HG03432 (cell line): ENCODE data around the gene NEDD4L.
"Not testable (repeated sequence)": the region's sequence is repeated elsewhere in the genome, so short reads cannot be mapped to it uniquely, and the experiment has no call there.

ENCODE experiments used
- ATAC-seq: cut with Tn5 transposase; IDR thresholded peaks from one replicate; pipeline ENCODE4 v1.9.1; 2021; ENCODE audit warnings: mild to moderate bottlenecking, moderate library complexity; ENCODE audit not compliant: unreplicated experiment

Gene NEDD4L

DNA sequence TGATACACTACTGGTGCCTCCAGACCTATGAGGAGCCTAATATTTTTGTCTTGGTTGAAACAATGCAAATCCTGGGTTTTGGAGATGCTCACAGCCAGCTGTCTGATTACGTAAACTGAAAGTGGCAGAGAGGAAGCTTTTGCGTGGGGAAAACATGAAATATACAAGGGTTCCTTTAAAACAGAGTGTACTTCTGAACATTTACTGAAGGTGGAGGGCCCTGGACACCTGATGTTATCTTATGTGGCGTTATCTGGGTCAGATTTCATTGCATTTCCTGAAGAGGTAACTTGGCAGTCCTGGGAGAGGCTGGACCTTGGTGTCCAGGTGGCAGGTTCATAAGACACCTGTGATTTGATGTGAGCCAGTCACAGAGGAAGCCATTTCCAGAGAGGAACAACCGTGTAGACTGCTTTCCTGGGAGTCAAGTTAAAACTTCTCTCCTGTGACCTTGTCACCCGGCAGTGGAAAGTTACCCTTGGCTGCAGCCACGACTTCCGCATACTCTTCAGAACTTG is 105.0 kb downstream of the NEDD4L start:
- peak; percentile 80 for ATAC-seq

DNA sequence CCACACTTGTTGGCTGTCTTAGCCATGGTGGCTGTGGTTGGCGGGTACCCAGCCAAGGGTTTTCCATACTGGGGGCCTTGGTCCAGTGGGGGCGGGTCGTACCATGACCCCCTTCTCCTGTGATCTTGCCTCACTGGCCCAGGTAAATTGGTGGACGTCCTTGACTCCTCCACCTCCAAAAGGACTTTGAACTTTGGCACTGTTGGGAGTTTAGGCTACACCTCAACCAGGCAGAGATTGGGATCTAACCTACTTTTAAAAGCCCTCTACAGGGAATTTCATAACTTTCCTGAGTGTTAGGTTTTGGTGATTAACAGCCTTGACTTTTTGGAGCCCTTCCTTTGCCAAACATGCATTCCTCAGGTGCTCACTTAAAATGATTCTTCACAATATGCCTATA is 106.7 kb downstream of the NEDD4L start:
- no peak for ATAC-seq

DNA sequence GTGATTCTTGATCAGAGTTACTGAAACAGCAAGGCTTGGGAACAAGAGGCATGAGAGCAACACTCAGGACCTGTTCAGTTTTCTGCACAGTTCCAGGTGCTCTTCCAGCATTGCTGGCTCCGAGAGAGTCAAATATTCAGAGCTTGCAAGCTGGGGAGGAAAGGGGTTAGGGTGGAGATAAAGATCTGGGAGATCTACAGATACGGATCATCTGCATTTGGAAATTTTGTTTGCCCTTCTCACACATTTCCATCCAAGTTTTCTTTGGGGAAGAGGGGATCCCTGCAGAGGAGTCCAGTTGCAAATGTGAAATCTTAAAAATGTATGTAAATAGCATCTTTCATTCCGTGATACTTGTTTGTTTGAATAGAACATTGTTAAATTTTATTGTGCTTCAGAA is 108.2 kb downstream of the NEDD4L start:
- no peak for ATAC-seq

DNA sequence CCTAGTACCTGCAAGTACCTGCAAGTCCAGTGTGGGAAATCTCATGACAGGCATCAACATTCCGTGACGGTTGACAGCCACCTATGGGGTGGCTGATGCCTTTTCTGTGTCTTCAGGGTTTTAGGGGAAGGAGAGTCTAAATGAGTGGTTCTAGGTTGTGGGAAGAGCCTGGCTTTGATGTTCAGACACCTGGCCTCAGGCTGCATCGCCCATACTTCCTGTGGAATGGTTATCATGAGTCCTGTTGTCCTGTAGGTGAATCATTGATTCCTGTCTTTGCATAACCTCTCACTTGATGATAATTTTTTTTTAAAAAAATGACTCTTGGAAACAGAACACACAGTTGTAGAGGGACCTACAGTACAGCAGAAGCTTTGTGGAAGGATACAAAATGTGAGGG is 108.9 kb downstream of the NEDD4L start:
- no peak for ATAC-seq

DNA sequence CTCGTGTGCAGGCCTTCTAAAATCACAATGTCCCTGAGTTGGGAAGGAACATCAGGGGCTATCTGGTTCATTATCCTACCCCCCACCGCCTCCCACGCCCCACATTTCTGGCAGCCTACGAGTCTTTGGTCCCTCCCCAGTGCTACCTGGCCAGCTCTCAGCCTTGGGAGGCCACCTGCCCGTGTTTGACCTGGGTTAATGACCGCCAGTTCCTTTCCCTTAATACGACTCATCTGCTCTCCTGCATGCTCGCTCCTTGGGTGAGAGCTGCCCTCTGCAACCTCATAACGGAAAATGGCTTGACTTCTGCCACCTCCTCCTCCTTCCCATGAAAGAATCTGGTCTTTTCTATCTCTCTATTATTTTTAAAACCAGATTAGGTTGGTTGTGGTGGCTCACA is 112.5 kb downstream of the NEDD4L start:
- no peak for ATAC-seq

DNA sequence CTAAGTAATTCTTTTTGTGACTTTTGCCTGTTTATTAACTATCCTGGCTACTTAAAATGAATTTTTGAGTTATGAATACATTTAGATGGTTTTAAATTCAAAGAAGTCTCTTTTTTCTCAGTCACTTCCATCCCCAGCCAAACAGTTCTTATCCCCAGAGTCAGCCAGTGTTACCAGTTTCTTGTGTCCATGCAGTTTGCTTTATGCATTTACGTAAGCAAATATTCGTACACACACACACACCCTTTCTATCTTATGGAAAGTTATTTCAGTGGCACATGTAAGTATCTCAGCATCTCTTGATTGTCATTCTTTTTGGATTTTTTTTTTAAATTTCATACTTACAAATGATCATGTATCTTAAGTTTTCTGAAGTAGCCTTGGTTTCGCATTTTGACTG is 113.2 kb downstream of the NEDD4L start:
- ATAC-seq = no peak

DNA sequence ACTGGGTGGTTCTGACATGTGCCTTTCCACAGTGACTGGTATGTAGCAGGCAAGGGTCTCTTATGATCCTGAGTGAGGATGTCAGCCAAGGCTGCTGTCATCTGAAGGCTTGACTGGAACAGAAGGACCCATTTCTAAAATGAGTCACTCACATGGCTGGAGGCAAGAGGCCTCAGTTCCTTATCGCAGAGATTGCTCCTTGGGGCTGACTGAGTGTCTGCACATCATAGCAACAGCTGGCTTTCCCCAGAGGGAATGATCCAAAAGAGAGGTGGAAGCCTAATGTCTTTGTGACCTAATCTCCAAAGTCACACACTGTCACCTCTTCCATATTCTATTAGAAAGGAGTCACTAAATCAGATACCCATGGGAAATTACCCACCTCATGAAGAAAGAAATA is 114.0 kb downstream of the NEDD4L start:
- no peak for ATAC-seq

DNA sequence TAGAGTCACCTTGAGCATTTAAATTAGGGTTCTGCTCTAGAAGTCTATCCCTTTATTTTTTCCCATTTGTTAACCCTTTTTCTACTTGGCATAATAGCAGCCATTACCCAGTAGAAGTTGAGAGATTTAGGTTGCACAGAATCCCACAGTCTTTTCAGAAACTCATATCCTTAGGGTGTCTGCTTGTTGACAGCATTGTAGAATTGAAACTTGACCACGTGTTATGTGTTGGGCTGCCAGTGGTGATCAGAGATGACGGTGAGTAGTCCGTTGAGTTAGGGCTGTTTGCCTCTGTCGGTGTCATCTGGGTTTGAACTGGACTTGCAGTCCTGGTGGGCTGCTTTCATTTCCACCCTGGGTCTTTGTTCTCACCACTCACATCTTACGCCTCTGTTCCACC is 114.4 kb downstream of the NEDD4L start:
- no peak for ATAC-seq

DNA sequence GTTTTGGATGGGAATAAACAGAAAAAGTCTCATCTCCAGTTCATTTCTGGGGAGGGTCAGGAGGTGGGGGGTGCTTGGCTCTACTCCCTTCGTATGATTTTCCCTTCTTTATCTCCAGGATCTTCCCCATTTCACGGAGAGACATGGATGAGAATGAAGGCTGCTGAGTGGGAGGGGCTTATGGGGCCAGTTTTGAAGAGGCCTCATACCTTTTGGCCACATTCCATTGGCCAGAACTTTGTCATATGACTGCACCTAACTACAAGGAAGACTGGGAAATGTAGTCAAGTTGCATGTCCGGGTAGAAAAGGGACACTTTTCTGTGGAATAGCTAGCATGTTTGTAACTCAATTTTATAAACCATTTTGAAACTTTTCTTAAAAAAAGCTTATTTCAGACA is 117.6 kb downstream of the NEDD4L start:
- ATAC-seq = no peak

DNA sequence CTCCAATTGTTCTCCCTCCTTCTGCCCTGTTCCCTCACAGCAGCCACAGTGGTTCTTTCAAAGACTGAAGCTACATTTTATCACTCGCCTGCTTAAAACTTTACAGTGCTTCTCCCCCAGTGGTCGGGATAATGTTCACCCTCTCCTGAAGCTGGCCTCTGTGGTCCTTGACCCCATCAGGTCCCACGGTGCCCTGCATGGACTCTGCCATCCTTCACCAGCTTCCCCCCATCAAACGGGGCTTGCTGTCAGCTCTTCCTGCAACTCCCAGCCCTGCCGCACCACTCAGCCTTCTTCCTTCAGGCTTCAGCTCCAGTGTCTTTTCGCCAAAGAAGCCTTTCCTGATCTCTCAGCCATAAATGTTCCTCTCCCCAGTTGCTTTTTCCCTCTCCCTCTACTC is 118.1 kb downstream of the NEDD4L start:
- no peak for ATAC-seq

DNA sequence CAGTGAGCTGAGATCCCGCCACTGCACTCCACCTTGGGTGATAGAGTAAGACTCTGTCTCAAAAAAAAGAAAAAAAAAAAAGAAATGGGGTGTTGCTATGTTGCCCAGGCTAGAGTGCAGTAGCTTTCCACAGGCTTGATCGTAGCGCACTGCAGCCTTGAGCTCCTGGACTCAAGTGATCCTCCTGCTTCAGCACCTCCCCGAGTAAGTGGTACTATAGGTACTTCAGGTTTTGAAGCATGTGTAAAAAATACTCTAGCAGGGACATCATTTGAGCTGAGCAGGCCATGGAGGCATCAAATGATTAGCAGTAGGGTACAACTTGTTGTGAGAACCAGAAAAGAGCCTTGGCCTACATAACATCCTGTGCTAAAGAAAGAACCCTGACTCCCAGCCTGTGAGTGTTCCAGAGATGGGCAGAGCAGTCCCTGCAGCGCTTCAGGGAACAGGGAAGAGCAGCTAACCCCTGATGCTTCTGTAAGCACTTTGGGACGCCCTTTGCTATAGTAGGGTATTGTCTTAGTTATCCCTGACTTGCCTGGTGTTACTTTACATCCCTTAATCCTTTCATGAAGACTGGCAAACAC is 119.1 kb downstream of the NEDD4L start:
- ATAC-seq = no peak

DNA sequence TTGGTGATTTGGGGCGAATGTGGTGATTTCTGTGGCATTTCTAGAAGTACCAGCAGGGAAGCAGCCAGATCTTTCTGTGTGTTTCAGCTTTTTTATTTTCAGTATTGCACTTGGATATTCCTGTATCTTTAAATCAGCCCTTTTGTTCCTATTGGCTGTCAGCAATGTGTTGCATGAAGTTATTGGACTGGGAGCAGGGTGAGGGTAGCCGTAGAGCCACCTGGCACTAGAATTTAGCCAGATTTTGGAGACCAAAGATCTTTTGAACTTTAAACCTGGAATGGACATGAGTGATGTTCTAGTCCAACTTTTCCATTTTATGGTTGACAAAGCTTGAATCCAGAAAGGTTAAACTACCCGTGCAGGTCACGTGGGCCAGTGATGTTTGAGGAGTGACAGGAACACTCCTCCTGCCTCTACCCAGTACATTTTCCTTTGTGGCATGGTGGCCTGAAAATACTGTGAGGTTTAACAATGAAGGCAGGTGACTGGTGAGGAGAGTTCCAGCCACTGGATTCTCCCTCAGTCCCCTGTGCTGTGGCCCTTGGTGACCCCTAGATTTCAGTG is 122.3 kb downstream of the NEDD4L start:
- ATAC-seq = no peak

DNA sequence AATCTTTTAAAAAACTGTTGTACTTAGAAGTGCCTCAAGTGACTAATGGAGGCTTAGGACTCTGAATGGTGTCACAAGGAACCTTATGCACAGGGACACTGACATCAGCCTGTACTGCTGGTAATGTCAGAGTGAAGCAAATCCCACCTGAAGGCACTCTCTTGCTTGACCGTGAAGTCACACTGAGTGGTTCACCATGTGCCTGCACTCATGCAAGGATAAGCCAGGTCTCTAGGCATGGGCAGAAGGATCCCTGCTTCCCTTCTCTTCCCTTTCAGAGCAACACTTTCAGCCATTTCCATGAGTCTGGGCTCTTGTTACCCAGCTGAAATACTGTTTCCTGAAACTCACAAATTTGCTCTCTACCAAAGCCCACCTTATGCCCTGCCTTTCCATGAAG is 123.0 kb downstream of the NEDD4L start:
- ATAC-seq = no peak

DNA sequence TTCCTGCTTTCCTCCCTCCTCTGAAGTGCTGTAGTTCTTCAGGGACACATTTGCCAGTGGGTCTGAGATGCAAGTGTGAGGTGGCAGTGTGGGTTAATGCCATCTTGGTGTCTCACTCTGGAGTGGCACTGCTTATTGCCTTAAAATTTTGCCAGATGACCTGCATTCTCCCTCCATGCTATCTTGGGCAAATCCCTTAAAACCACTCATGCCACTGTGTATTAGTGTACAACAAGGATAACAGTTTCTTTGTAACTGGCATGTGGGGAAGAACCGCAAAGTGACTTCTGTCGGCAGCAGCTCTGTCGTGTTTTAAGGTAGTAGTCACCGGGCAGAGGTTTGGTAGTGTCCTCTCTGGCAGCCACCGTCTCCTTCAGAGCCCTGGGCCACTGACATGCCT is 124.2 kb downstream of the NEDD4L start:
- ATAC-seq = no peak

DNA sequence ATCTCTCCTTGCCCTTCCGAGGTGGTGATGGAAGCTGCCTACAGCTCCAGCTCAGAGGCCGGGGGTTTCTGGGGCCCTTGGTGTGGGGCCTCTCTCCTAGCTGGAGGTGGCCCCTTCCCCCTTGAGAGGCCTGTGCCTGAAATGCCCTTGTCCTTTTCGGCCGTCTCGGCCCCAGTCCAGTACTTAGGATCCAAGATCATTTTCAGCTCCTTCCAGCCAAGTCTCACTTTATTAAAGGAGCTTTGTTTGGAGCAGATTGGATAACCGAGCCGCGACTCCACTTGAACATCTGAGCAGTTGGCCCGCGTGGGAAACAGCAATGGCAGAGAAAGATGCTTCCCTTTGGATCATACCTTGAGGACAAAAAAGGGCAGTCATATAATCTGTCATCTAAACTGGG is 125.0 kb downstream of the NEDD4L start:
- no peak for ATAC-seq

DNA sequence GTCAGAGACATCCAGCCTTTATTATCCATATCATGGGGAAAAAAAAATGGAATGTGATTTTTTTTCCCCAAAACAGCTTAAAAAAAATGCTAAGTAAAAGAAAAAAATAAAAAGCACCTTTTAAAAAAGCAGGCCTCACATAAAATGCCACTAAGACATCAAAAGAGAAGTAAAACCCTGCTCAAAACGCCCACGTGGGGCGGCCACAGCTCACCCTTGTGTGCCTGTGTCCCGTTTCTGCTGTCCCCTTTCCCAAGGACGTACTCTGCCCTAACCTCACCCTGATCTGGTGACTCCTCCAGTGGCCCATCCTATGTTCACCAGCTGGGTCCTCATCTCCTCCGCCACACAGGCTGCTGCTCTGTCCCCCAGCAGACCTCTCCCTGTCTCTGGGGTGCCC is 125.4 kb downstream of the NEDD4L start:
- ATAC-seq = no peak

DNA sequence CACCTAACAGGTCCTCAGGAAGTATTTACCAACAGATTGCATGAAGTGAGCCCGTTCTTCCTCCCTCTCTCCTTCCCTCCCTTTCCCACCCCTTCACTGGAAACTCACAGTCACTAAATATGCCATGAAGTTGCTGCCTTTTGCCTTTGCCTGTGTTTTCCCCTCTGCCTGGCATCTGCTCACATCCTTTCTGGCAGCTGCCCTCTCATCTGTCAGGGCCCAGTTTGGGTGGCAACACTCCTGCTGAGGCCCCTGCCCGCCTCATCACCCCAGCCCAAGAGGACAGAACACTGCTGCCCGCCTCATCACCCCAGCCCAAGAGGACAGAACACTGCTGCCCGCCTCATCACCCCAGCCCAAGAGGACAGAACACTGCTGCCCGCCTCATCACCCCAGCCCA is 126.0 kb downstream of the NEDD4L start:
- ATAC-seq = not testable (repeated sequence)

DNA sequence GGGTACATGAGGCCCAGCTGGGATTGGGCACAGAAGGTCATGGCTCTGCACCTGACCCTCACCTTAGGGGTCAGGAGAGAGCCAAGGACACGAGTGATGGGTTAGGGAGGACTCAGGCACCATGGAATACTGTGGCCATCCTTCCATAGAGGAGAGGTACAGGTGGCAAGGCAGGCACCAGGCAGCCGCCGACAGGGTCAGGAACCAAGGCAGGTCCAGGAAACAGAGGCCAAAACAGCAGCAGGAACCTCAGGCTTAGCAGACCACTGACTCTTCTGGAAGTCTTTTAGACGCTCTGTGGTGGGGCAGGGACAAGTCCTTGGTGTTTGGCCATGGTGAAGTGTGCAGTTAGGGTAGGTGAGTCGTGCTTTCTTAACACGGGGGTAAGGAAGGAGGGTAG is 128.0 kb downstream of the NEDD4L start:
- no peak for ATAC-seq

DNA sequence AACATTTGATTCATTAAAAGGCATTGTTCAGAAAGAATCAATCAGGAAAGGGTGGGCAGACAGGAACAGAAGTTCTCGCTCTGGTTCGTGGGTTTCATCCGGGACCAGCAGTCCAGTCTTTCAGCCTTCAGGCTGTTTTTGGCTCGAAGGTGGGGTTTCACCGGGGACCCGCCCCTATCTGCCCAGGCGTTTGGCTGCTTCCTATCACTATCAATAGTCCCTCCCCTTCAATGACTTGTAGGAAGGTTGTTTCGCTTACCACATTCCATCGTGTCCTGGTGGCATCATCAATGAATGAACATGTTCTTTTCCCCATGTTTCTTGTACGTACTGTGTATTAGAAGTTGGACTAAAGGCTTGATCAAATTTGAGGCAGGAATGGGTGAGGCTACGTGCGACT is 130.3 kb downstream of the NEDD4L start:
- ATAC-seq = no peak

DNA sequence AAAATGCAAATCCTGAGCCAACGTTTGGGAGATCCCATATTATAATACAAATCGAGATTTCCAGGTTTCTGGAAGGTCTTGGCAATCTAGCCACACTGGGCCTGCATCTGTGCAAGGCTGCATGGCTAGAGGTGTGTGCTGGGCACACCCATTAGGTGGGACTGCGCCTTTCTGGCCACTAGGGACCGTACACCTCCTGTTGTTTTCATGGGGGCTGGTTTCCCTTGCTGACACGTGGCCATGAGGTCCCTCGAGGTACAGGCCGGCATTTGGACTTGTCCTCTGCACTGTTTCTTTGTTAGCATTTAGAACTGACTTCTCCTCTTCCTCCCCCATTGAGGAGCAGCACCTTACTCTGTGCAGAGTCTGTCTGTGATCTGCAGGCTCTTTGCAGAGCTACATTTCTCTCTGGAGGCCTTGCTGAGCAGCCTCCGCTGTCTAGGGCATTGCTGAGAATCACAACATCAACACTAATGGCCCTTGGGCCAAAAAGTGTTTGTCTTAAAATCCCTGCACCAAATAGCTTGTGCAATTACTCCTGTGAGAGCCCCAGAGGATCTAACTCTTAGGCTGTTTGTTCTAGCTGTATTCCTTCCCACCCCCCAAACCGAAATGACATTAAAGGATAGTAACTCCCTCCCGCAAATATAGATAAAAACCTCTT is 131.2 kb downstream of the NEDD4L start:
- ATAC-seq = no peak

DNA sequence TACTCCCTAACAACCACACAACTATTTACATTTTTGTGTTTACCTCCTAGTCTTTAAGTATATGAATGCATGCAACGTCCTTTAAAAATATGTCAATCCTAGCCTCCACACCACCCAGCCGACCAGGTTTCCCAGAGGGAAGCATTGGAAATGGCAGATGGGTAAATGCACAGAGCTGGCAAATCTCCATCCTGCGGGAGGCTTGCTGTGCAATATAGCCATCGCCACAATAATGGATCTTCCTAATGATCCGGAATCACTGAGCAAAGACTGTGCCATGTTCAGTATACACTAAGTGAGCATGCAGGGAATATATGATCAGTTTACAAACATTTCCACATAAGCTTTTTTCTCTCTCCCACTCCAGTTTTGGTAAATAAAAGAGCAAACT is 131.8 kb downstream of the NEDD4L start:
- no peak for ATAC-seq

DNA sequence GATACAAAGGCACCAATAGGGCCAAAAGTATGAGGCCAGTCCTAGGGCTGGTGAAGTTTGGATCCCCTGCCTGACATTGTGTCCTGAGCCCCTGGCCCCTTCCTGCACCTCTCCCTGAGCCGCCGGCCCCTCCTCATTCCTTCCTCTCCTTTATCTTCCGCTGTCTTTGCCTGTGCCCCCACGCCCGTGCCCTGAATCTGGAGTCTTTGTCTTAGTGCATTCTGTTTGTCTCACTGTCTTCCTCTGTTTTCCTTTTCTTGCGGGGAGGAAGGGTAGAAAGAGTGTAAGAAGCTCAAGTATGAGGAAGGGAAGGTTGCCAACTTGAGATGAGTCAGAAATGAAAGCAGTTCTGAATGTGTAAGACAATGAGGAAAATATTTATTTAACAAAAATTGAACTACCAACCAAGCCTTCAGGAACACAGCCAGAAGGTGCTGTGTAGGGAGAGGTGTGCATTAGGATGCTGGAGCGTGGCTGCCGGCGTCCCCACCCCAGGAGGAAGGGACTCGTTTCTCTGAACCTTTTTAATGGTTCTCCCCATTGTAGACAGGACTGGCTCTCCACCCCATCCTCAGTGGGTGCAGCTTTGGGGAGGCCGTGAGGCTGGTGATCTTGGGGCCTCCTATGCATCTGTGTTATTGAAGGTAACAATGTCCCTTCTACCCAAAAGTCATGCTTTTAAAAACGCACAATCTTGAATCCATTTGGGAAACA is 133.1 kb downstream of the NEDD4L start:
- ATAC-seq = no peak
